Measurements from ENCODE around the gene SIPA1L3. TPM values are rescaled to one million over a fixed set of nuclear protein-coding genes. Genes with fewer than 3 reads are reported as not detected.
A peak's percentile ranks its signal among the peaks of the same experiment; 100 is the strongest.

The SIPA1L3 gene
- total and polyA plus RNA-seq, 9 of the 15 experiments (the other 6 are each of a cell fraction or from before 2014, with no cell fraction given), result 0.01 to 6.1 (median 2.5) TPM

GRCh38 chr19:38107129-38107528 is 200.1 kb downstream of the SIPA1L3 start (continued):
- no peak for TF ChIP-seq PCBP2 (IDR thresholded peaks at IDR 0.05; ENCODE audit: low read depth, low read length, poor library complexity, severe bottlenecking)
- TF ChIP-seq ZNF280A (IDR thresholded peaks at IDR 0.05; ENCODE audit: low read depth, partially characterized antibody), result no peak
- TF ChIP-seq BRD4 (IDR thresholded peaks at IDR 0.05), result no peak
- no peak for TF ChIP-seq ZNF561 (CRISPR knock-in tag; conservative IDR thresholded peaks at IDR 0.05)
- no peak for TF ChIP-seq GTF3C2 (IDR thresholded peaks at IDR 0.05; ENCODE audit: borderline replicate concordance, extremely low read depth, insufficient read length)
- no peak for TF ChIP-seq ZNF316 (IDR thresholded peaks at IDR 0.05)
- TF ChIP-seq NCOA6 (IDR thresholded peaks at IDR 0.05), result no peak

DNA sequence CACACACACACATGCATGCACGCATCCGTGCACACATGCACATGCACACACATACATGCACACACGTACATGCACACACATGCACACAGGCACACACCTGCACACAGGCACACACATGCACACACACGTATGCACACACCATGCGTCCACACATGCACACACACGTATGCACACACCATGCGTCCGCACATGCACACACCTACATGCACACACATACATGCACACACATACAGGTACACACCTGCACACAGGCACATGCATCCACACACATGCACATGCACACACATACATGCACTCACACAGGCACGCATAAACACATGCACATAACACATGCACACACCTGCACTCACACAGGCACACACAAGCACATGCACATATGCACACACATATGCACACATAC is 204.9 kb downstream of the SIPA1L3 start:
- Histone ChIP-seq H3K4me1 (replicated peaks in 1 of 2; ENCODE audit: control insufficient read depth in 2 of 2, insufficient read depth in 2 of 2, low read length in 2 of 2) (peaks cover 0 to 3% of the 10 kb centered on the region in 2 experiments; a peak in 2 of 5 replicates), H4K20me1 (replicated peaks; ENCODE audit: control insufficient read depth, insufficient read depth, low read length) (no peaks in the 10 kb centered on the region), H3K9me3 (replicated peaks; ENCODE audit: control insufficient read depth, insufficient read depth, low read depth, low read length) (no peaks in the 10 kb centered on the region; the same call in 1 of the 2 replicates), H3K27ac (ENCODE audit: extremely low read depth, low read depth, low read length) (no peak overlapping the region), H3K36me3 (ENCODE audit: control insufficient read depth, insufficient read depth, low read length) (no peaks in the 10 kb centered on the region), H3K9me1 (ENCODE audit: control insufficient read depth, insufficient read depth, low read length) (no peaks in the 10 kb centered on the region), H3K4me2 (ENCODE audit: insufficient read depth, low read length) (no peak overlapping the region), H2AFZ (ENCODE audit: low read depth, low read length) (no peak overlapping the region), H3K4me3 (no peak overlapping the region), H3K9ac (ENCODE audit: insufficient read depth in 1 of 2, low read depth in 2 of 2, low read length in 2 of 2) (no peak overlapping the region), H3K27me3 (ENCODE audit: control insufficient read depth in 2 of 2, insufficient read depth in 2 of 2, low read length in 2 of 2) (no peaks in the 10 kb centered on the region), H3K79me2 (ENCODE audit: control insufficient read depth, insufficient read depth, low read length) (no peaks in the 10 kb centered on the region)
- ChIA-PET CTCF (ENCODE audit: low intra/inter-chr PET ratio) (no interaction called here), POLR2A (no interaction called here)
- peak; percentile 19; the same call in 1 of the 2 replicates for TF ChIP-seq MAX (CRISPR knock-in tag; IDR thresholded peaks at IDR 0.05)
- TF ChIP-seq PHF20 (IDR thresholded peaks at IDR 0.05; ENCODE audit: partially characterized antibody), result peak; percentile 64
- TF ChIP-seq KDM1A (IDR thresholded peaks at IDR 0.05), result peak in 1 of 2 experiments; percentile 93; a peak in 2 of 4 replicates
- no peak for TF ChIP-seq SMAD3 (CRISPR knock-in tag; conservative IDR thresholded peaks at IDR 0.05)
- no peak for TF ChIP-seq ZNF780A (CRISPR knock-in tag; IDR thresholded peaks at IDR 0.05)
- TF ChIP-seq HDAC8 (tag; IDR thresholded peaks at IDR 0.05), result no peak
- TF ChIP-seq ARID2 (IDR thresholded peaks at IDR 0.05), result 0 out of 2 replicates have a peak, but pooled peaks have one; percentile 35
- in situ Hi-C loops (cut with MboI), result no loop called here
- ATAC-seq, result no peak
- no peak for DNase-seq (ENCODE audit: extremely low read depth in 1 of 4, low spot score in 3 of 4)
- no TSS peak for BruUV-seq (replicated peaks)
- FAIRE-seq, result no peak
- WGBS (ENCODE audit: insufficient coverage, low coverage, missing lambda C conversion rate), result 68% methylated on average over 9 of the region's 9 CpGs
- intact Hi-C loops (cut with micrococcal nuclease), result no loop called here

All from K562 (cell line).